ENCODE data around the gene MTMR4.
A peak's percentile ranks its signal among the peaks of the same experiment; 100 is the strongest.

MTMR4 gene

DNA sequence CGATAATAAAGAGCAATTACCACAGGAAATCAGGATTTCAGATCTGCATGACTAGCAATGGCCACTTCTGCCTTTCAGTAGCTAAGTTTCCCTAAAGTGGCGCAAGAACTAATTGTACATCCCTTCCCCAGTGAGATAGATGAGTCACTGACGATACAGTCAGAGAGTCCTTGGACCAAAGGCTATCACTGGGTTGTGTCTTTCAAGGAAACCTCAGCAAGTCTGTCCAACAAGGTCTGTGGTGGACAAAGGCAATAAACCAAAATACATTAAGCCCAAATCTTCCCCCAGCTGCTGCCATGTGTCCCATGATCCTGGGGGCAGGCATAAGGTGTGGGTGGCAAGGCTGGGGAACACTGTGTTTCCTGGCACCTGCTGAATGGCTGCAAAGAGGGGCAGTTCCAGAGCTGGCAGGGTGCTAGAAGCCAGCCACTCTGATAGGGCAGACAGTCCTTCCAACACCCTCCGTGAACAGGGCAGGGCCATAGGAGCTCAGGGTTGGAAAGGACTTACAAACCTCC lies 20.5 kb upstream of the MTMR4 start:
- ATAC-seq, result no peak
- no peak for TF ChIP-seq ARNTL (CRISPR knock-in tag; IDR thresholded peaks at IDR 0.05; ENCODE audit: borderline replicate concordance, low read depth)
- TF ChIP-seq ZNF70 (CRISPR knock-in tag; IDR thresholded peaks at IDR 0.05), result no peak
- no peak for TF ChIP-seq BACH2 (CRISPR knock-in tag; IDR thresholded peaks at IDR 0.05; ENCODE audit: borderline replicate concordance)
- TF ChIP-seq ZFP30 (CRISPR knock-in tag; IDR thresholded peaks at IDR 0.05), result no peak
- no peak for TF ChIP-seq ESRRG (CRISPR knock-in tag; IDR thresholded peaks at IDR 0.05)

DNA sequence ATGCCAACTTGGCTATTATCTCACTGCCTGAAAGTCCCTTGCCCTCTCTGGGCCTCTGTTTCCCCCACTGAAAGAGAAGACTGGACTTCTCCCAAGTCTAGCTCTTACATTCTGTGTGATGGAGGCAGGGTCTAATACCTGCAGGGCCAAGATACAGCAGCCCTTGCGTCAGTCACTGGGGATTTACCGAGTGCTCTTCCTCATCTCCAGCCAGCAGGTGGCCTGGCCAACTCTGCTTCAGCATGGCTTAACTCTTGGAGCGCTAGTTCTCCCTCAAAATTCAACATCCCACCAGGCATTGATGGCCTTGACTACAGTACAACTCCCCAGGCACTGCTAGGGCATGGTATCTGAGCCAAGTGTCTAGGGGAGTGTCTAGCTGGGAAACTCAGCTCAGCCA lies 19.9 kb upstream of the MTMR4 start:
- TF ChIP-seq, protein P1, sequence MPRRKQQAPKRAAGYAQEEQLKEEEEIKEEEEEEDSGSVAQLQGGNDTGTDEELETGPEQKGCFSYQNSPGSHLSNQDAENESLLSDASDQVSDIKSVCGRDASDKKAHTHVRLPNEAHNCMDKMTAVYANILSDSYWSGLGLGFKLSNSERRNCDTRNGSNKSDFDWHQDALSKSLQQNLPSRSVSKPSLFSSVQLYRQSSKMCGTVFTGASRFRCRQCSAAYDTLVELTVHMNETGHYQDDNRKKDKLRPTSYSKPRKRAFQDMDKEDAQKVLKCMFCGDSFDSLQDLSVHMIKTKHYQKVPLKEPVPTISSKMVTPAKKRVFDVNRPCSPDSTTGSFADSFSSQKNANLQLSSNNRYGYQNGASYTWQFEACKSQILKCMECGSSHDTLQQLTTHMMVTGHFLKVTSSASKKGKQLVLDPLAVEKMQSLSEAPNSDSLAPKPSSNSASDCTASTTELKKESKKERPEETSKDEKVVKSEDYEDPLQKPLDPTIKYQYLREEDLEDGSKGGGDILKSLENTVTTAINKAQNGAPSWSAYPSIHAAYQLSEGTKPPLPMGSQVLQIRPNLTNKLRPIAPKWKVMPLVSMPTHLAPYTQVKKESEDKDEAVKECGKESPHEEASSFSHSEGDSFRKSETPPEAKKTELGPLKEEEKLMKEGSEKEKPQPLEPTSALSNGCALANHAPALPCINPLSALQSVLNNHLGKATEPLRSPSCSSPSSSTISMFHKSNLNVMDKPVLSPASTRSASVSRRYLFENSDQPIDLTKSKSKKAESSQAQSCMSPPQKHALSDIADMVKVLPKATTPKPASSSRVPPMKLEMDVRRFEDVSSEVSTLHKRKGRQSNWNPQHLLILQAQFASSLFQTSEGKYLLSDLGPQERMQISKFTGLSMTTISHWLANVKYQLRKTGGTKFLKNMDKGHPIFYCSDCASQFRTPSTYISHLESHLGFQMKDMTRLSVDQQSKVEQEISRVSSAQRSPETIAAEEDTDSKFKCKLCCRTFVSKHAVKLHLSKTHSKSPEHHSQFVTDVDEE (CRISPR knock-in tag; IDR thresholded peaks at IDR 0.05), result no peak
- TF ChIP-seq ARNTL (CRISPR knock-in tag; IDR thresholded peaks at IDR 0.05; ENCODE audit: borderline replicate concordance, low read depth) (no peak), GLIS3 (CRISPR knock-in tag; IDR thresholded peaks at IDR 0.05) (no peak), ZFP30 (CRISPR knock-in tag; IDR thresholded peaks at IDR 0.05) (no peak), BACH2 (CRISPR knock-in tag; IDR thresholded peaks at IDR 0.05; ENCODE audit: borderline replicate concordance) (no peak)
- no peak for ATAC-seq

DNA sequence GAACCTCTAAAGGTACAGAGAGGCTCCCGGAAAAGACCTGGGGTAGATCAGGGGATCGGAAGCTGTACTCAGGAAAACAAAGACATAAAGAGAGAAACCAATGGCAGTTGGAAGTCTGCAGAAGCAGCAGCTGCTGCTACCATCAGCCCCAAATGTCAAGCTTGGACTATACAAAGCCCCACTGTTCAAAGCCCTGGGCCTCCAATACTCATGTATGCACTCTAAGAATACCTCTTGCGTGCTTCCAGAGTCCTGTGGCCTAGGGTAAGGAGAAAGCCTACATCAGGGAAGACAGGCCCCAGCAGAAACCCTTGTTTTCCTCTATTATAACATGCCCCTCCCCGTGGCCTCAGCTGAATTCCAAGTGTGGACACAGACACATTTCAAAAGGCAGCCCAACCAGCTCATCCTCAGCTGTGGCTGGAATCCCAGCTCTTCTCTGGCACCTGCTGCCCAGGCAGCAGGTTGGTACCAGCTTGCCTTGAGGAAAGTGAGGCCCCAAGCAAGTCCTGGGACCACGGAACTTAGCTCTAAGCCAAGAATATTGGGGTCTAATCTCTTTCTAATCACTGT lies 19.3 kb upstream of the MTMR4 start:
- TF ChIP-seq ZFP3 (CRISPR knock-in tag; IDR thresholded peaks at IDR 0.05), result no peak
- no peak for TF ChIP-seq ZNF70 (CRISPR knock-in tag; IDR thresholded peaks at IDR 0.05)
- TF ChIP-seq GLIS3 (CRISPR knock-in tag; IDR thresholded peaks at IDR 0.05), result no peak
- TF ChIP-seq TCF4 (CRISPR knock-in tag; IDR thresholded peaks at IDR 0.05; ENCODE audit: borderline replicate concordance), result no peak
- no peak for TF ChIP-seq RARB (CRISPR knock-in tag; IDR thresholded peaks at IDR 0.05)
- no peak for ATAC-seq

DNA sequence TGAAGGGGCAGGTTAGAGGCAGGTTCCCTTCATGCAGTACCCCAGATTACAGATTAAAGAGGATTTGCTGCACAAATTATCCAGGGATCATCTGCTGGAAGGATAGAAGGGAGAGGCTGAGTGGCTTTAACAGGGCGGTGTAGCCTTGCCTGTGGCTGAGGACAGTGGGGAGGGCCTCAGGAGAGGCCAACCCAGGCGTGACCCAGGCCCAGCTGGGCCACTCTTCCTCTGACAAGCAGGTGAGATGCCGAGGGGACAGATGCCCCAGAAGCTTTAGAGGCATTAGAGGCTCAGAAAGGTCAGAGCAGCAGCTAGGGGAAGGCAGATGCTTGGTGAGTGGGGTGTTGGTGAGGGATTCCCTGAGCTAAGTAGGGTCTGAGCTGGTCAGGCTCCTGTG lies 18.1 kb upstream of the MTMR4 start:
- TF ChIP-seq RARB (CRISPR knock-in tag; IDR thresholded peaks at IDR 0.05) (no peak), ARNTL (CRISPR knock-in tag; IDR thresholded peaks at IDR 0.05; ENCODE audit: borderline replicate concordance, low read depth) (no peak), ZFP3 (CRISPR knock-in tag; IDR thresholded peaks at IDR 0.05) (no peak), ZNF8 (CRISPR knock-in tag; IDR thresholded peaks at IDR 0.05) (no peak), TCF4 (CRISPR knock-in tag; IDR thresholded peaks at IDR 0.05; ENCODE audit: borderline replicate concordance) (no peak), ZNF70 (CRISPR knock-in tag; IDR thresholded peaks at IDR 0.05) (no peak), GLIS3 (CRISPR knock-in tag; IDR thresholded peaks at IDR 0.05) (no peak), ESRRG (CRISPR knock-in tag; IDR thresholded peaks at IDR 0.05) (no peak), CSDC2 (CRISPR knock-in tag; IDR thresholded peaks at IDR 0.05) (no peak), ZNF565 (CRISPR knock-in tag; conservative IDR thresholded peaks at IDR 0.05; ENCODE audit: low read depth) (no peak), ZFP30 (CRISPR knock-in tag; IDR thresholded peaks at IDR 0.05) (no peak)
- TF ChIP-seq, protein P2, sequence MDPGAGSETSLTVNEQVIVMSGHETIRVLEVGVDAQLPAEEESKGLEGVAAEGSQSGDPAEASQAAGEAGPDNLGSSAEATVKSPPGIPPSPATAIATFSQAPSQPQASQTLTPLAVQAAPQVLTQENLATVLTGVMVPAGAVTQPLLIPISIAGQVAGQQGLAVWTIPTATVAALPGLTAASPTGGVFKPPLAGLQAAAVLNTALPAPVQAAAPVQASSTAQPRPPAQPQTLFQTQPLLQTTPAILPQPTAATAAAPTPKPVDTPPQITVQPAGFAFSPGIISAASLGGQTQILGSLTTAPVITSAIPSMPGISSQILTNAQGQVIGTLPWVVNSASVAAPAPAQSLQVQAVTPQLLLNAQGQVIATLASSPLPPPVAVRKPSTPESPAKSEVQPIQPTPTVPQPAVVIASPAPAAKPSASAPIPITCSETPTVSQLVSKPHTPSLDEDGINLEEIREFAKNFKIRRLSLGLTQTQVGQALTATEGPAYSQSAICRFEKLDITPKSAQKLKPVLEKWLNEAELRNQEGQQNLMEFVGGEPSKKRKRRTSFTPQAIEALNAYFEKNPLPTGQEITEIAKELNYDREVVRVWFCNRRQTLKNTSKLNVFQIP (CRISPR knock-in tag; IDR thresholded peaks at IDR 0.05; ENCODE audit: borderline replicate concordance, low read depth), result no peak
- ATAC-seq, result peak; percentile 4; the same call in 2 of the 3 replicates

DNA sequence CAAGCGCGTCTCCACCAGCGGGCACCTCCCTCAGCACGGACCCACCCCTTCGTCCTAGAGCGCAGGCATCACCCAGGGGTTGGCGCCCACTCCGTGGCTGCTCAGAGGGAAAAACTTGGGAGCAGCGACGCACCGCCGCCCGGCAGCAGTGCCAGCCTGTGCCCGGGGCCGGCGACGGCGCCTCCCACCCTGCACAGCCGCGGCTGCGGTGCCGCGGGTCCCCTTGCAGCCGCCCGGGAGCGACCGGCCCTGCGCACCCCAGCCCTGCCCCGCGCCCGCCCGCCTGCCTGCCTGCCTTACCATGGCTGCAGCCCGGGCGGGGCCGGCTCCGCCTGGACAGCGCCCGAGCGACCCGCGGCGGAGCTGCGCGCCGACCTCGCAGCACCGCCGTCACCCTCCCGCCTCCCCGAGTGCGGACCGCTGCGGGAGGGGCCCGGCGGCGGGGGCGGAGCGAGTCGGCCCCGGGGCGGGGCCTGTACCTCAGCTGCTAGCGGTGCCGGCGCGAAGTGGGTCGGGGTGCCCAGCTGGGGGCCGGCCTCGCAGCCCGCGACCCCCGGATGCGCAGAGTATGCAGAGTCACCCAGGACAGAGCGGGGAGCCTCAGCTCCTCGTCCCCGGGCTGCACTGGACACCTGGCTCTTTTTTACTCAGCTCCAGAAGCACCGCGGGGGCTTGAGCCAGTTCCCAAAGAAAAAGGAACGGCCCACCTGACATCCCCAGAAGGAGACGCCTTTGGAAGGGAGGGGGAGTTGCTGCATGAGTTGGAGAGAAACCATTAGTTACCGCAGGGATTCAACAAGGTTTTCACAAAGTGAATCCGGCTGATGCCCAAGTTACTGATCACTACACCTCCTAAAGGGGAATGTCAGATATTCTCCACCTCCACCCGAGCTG lies 17.5 kb upstream of the MTMR4 start:
- TF ChIP-seq OSR1 (CRISPR knock-in tag; IDR thresholded peaks at IDR 0.05) (no peak), ARNTL (CRISPR knock-in tag; IDR thresholded peaks at IDR 0.05; ENCODE audit: borderline replicate concordance, low read depth) (no peak)
- TF ChIP-seq, protein P1 (CRISPR knock-in tag; IDR thresholded peaks at IDR 0.05), result no peak
- peak; percentile 74 for ATAC-seq
